Stimulated activated CD8-positive, alpha-beta memory T cell treated with anti-CD3 and anti-CD28 coated beads, Interleukin-12 subunit alpha, Interleukin-12 subunit beta, amount 100 ng/mL, for 24 hours (primary cell): Measurements from ENCODE around the gene PRKCA.
A peak's percentile ranks its signal among the peaks of the same experiment; 100 is the strongest.

Experiments used
- DNase-seq: peaks from one replicate; pipeline ENCODE4 v3.0.0-alpha.2; 2020; ENCODE audit errors: extremely low read depth

Gene PRKCA

DNA sequence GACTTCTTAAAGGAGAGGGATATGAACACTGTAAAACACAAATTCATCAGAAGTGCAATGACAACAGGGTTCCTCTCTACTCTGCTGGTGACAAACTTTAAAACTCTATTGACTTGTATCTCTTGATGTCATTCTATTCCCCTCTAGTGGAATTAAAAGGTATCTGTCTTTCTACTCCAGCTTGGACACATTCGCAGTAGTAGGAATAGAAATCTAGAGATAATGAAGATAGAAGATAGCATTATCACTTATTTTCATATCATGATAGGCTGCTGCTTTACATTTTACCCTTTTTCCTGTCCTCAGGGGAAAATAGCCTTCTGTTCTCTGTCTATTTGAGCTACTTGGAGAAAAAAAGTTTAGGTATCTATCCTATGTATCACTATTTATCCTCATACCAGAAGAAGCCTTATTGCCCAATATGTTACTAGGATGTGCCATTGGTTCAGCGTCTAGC is 322.9 kb downstream of the PRKCA start:
- no peak for DNase-seq

DNA sequence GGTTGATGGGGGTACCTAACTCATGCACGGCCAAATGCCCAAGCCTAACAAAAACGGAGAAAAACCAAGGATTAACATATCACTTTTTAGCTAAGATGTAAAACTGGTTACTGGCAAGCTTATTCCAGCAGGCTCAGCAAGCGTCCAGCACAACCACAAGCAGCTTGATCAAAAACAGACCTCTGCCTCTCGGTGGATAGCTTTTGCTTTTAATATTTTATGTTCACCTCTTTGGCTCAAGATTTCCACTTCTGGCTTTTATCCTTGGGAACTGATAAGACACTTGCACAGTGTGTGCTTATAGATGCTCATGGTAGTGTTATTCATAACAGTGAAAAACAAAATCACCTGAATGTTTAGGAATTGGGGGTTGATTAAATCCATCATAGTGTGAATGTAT is 325.6 kb downstream of the PRKCA start:
- no peak for DNase-seq

DNA sequence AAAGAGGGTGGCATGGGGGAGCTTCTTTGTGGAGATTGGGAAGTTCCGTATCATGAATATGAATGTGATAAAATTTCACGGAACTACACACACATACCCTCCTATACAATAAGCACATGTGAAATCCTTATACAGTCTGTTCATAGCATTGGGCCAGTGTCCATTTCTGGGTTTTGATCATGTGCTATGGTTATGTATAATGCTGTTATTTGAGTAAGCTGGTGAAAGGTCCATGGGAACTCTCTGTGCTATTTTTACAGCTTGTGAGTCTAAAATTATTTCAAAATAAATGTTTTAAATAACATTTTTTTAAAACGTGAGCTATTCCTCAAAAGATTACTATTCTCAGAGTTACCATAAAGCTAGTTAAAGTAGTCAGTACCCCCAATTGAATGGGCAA is 327.3 kb downstream of the PRKCA start:
- DNase-seq: no peak

DNA sequence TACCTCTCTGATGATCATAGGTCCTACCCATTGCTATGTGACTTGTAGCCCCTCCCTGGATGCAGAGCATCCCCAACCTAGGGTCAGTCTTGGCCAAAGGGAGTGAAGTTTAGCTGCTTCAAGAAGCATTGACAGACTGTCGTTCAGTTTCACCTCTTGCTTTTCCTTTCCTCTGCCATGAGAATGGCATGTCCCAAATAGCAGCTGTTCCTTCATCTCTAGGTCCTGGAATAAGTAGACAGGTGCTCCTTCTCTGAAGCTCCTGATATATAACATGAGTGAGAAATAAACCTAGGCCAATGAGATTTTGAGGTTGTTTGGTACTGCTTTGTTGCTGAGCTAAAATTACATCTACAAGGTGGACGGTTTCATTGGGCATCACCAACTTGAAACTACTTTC is 328.0 kb downstream of the PRKCA start:
- DNase-seq: no peak

DNA sequence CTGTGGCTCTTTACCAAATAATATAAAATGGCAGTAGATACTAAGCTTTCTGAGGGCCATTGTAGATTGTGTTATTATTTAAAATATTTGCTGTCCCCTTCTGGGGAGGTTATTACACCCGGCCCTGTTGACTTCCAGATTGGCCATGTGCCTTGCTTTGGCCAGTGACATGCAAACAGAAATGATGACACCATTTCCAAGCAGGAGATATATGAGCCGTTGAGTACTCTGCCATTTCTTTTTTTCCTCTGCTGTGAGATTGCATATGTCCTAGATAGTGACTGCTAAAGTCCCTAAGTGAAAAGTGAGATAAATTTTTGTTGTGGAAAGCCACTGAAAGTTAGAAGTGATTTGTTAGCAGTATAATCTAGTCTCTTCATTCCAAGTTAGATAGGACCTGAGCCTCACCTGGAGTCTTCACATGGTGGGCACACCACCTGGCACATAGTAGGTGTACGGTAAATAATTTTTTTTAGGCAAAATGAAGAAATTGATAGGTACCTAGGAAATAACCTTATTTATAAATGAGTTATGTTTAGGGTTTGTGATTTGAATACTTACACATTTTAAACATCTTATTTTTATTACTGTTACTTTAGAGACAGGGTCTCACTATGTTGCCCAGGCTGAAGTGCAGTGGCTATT is 328.5 kb downstream of the PRKCA start:
- no peak for DNase-seq

DNA sequence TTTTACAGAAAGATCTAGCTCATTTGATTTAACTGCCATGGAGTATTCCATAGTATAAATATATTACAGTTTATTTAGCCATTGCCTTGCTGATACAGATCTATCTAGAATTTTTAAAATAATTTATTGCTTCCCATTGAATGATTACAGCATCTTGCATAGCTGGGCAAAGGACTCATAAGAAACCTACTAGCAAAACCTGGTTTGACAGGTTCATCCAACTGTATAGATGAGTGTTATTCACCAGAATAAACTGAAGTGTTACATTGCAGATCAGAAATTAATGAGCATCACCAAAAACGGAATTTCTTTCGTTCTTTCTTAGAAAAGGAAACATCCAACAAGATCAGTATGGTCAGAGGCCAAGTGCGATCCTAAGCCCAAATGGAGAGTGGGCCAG is 330.3 kb downstream of the PRKCA start:
- no peak for DNase-seq

DNA sequence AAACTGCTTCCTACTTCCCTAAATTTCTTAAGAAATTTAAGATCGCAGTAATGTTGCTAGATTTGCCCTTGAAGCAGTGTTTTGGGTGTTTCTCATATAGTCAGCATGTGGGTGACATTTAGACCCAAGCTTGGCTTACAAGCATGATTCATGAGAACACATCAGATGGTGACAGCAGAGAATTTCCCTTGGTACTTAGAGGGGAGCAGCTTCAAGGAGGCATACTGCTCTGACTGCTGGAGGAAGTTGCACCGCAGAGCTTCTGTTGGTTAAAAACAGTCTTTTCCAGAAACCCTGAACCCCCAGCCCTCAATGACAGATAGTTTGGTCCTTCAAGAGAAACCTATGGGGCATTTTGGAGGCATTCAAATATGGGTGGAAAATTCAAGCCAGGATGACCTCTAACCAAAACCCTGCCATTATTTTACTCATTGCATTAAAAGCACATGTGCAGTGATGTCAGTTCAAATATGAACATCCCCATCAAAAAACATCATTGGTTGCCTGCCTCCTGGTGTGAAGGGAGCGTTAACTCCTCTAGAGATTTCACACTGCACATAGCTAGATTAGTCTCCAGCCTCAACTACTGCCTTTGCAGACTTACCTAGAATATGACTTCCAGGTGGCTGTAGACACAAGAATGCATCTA is 331.0 kb downstream of the PRKCA start:
- DNase-seq: peak; percentile 3

DNA sequence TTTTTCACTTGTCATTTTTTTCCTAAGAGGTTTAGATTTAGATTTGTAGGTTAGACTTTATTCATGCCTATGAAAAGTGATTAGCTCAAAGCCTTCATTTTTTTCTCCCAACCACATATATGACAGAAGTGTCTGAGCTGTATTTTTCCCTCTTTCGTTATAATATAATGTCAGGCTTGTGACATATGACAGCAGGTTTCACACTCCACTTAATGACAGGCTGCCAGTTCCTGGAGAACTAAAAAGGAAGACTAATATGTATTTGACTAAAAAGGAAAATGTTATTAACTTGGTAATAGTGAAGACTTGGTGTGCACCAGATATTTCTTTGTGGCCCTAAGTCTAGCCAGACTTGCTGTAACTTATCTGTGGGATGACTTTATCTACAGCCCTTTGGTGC is 331.8 kb downstream of the PRKCA start:
- DNase-seq: no peak

DNA sequence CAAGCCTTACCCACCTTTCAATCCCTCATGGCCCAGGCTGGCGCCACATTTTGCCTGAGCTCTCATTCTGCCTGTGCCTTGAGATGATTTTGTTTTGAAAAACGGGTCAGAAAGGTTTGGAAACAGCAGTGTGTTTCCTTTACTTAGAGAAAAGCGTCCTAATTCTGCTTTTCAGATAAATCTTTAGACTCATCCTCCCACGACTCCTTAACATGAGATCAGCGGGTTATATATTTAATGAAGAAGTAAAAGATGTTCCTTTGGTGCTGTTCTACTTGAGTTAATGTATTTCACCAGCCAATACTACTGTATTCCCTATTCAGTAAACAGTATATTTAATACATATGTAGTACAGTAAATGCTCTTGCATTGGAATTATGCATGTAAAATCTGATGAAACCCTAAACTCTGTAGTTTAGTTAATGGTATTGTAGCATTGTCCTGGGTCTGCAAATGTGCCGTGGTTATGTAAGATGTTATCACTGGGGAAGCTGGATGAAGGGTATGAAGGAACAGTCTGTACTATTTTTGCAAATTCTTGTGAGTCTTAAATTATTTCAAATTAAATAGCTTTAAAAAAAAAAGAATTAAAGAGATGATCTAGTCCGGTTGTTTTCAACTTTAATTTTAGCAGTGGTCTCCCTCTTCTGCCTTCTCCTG is 333.1 kb downstream of the PRKCA start:
- DNase-seq: no peak

DNA sequence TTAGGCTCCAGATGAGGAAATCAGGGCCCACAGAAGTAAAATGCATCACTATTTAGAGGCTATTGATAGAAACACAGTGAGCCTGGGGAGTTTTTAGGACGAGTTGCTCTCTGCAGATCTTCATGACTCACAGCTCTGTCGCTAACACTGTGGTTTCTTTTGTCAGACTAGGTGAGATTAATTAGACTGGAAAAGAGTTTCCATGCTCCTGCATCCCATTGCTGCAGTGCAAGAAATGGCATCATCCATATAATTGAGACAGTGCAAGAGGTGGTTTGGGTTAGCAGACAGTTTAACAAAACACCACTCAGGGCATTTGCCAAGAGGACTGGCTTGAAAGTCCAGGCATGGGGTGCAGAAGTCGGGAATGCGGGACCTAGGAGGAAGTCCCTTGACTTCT is 333.7 kb downstream of the PRKCA start:
- DNase-seq: no peak

DNA sequence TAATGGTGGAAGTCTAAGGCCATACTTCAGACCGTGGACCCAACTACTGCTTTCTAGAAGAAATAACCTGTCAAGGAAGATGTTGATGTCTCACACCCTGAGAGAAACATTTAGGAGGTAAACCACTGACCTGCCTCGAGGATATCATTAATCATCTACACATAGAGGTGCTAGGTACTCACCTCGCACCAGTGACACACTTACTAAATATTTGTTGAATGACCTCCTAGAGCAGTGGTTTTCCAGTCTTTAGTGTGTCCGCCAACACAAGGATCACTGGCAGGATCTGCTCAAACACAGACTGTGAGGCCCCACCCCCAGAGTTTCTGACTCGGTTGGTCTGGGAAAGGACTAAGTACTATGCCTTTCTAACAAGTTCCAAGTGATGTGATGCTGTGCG is 335.1 kb downstream of the PRKCA start:
- no peak for DNase-seq

DNA sequence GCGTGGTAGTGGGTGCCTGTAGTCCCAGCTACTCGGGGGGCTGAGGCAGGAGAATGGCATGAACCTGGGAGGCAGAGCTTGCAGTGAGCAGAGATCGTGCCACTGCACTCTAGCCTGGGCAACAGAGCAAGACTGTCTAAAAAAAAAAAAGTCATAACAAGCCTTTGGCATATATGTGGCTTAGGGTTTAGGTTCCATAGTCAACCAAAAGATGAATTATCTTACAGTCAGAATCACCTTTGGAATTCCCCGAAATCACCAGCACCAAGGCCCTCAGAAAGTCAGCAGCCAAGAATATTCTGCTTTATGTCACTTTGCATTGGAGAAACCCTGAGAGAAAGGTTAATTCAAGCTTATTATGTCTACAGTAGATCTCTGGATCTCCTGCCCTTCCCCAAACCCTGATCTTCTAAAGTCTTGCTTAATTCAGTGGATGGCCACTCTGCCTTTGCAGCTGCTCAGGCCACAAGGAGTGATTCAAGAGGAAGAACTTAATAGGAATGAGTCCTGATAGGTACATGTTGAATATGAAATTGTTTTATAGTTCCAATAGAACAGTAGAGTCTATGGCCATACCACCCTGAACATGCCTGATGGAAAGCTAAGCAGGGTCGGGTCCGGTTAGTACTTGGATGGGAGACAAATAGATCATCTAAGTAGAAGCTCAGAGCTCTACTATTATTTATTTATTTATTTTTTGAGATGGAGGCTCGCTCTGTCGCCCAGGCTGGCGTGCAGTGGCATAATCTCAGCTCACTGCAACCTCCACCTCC is 336.5 kb downstream of the PRKCA start:
- no peak for DNase-seq

DNA sequence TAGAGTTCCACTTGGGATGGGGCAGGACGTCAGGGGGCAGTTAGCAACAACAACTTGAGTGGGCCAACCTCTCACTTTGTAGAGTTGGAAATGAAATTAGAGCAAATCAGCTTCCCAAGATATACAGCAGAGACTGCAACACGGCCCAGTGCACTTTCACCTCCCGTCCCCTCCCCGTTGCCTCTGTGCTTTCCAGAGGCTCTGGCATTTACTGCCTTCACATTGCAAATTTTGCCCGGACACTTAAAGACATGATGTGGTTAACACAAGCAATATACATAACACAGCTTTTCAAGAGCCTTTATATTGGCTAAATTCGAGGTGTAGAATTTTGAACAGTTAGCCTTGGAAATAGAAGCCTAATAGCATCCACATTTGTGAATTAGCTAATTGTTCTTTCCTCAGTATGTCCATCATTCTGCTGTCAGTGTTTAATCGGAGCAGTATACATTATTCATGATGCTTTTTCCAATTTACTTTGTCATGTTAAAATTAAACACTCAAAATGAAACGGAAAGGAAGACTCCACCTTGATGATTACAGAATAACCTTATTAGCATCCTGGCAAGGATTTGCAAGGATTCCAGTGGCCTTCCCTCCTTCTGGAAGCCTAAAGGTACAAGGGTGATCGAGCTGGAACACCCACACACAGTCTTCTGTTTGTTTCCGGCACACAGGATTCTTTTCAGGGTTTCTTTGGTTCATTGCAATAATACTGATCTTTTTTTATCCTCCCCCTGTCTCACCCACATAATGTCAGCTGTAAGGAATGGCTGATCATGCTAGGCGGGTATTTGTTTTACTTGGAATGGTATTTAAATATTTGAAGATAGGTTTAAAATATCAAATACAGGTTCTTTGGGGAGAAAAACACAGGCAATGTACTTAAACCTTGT is 341.6 kb downstream of the PRKCA start:
- DNase-seq: no peak

DNA sequence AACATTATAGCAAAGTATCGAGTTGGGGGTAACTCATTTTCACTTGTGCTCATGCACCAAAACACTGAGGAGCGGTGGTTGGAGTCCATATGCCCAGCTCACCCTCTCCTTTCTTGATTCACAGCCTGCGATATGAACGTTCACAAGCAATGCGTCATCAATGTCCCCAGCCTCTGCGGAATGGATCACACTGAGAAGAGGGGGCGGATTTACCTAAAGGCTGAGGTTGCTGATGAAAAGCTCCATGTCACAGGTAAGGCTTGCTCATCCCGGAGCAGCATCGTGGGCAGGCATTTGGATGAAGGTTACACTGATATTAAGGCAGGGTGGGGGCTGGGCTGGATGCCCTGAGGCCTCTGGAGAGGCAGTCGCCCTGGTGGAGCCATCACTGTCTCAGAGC is 342.8 kb downstream of the PRKCA start:
- no peak for DNase-seq

DNA sequence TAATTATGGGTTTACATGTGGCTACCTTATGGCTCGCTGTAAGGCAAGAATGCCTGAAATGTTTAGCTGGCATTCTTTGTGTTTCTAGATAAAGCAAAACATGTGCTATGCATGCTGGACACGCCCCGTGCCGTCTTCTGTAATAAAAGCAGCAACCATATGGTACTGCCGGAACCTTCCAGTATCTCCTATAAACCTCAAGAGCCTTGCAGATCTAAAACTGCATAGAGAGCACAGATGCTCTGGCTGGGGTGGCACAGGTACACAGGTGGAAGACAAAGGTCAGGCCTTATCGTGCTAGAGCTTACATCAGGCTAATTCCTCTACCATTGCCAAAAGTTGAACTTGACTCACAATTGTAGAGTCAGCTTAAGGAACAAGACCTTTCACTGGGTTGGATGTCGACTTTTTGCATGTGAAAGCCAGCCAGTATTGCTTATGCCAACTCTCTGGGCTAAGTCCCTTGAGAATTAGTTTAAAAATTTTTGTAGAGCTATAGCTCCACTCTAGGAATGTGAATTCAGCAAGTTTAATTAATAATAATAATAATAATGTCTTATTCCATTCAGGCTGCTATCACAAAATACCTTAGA is 345.1 kb downstream of the PRKCA start:
- DNase-seq: no peak

DNA sequence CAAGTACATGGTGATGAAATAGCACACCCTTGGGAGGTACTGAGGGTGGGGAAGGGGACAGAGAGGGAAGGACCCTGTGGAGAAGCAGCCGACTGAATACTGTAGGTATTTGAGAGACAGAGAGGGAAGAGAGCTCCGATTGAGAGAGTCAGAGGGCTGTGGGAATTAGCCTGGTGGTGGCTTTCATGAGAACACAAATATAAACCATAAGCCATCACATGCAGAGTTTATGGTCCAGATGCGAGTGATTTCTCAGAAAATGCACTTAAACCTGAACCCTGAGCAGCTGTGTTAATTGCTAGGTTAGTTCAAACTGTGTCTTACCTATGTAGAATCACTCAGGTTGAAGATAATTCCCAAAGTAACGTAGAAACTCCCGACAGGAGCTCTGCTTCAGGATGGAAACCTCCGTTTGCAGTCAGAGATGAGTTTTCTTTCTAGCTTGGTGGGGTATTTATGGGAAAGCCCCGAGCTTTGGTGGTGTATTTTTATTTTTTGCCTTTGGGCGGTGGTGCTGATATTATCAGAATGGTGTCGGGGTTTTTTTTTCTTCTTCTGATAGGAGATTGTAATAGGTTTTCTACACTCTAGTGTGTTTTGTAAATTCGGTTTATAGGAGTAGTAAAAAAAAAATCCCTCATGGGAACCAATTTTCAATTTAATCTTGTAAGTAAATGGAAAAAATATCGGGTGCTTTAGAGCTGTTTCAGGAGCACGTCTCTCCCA is 347.6 kb downstream of the PRKCA start:
- no peak for DNase-seq

DNA sequence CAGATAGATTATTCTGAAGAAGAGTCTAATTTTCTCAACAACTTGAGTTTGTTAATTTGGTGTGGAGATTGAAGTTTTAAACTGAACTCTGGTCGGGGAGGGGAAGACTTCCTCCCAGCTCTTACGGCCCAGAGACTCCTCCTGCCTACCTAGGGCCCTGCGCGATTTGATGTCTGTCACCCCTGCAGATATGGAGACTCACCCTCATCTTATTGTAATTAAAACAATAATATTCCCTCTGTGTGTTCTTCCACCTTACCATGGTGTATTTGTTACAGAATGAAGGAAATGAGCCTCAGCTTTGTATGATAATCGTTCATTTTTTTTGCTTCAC is 348.1 kb downstream of the PRKCA start:
- DNase-seq: no peak

DNA sequence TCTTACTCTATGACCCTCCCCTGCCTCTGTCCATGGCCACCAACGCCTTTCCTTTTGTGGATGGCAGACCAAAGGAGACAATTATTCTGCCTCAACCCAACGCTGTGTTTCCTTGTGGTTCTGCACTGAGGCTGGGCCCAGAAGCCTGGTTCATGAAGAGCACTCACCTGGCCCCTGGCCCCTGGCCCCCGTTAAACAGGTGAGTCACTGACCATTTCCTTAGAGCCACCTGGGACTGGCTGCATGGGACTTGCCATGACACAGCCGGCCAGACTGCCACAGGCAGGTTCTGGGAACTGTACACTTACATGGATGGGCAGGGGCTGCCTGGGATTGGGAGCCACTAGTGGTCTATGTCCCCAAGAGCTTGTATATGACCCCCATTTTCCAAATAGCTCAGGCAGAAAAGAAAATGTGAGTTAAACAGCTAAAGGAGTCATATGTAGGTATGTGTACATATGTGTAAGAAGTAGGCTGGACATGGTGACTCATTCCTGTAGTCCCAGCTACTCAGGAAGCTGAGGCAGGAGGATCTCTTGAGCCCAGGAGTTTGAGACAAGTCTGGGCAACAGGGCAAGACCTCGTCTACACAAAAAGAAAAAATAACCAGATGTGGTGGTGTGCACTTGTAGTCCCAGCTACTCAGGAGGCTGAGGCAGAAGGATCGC is 350.6 kb downstream of the PRKCA start:
- no peak for DNase-seq

DNA sequence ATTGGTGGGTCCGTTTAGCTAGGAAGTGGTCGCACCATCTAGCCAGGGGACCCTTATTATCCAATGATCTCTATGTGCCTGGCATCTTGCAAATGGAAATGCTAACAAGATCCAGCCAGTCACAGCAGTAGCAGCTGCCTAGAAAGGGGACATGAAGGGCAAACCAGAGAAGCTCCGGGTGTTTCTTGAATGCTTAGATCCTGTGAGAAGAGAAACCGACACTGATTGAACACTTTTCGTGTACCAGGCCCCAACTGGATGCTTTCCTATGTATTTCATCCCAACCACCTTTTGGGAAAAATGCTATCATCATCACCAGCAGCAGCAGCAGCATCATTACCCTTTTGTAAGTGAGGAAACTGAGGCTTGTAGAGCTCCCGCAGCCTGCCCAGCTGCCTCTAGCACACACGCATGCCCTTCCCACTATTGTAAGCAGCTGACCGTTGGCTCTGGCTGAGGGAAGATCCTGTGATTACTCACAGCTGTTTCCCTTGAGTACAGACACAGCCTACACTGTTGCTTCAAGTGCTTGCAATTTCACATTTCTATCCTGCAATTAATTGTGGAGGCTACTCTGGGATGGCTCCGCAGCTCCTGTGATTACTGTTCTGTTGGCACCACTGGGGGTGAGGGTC is 351.8 kb downstream of the PRKCA start:
- no peak for DNase-seq

DNA sequence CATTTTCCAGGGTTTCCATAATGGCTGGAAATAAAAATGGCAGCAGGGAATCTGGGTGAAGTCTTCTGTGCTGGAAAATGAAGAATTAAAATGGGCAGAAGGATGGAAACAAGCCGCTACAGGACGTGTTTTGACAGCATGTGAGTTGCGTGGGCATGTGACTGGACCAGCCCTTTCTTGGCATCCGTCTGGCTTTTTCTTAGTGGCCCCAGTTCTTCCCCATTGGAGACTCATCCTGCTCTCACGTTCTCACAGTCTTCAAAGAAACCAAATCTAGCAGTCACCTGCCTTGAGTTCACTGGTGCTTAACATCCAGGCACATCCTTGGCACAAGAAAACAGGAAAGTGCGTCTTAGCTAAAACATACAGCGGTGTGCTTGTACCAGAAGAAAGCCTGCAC is 352.4 kb downstream of the PRKCA start:
- no peak for DNase-seq
